Activated CD4-positive, alpha-beta T cell treated with anti-CD3 and anti-CD28 coated beads, Interleukin-2, amount 50 U/mL, for 16 hours (primary cell): ENCODE measurements around the gene TTBK2.
"Not testable (repeated sequence)": the region's sequence is repeated elsewhere in the genome, so short reads cannot be mapped to it uniquely, and the experiment has no call there.

Experiments
- DNase-seq: peaks from one replicate; pipeline ENCODE4 v3.0.0-alpha.2; 2020

TTBK2 gene

DNA sequence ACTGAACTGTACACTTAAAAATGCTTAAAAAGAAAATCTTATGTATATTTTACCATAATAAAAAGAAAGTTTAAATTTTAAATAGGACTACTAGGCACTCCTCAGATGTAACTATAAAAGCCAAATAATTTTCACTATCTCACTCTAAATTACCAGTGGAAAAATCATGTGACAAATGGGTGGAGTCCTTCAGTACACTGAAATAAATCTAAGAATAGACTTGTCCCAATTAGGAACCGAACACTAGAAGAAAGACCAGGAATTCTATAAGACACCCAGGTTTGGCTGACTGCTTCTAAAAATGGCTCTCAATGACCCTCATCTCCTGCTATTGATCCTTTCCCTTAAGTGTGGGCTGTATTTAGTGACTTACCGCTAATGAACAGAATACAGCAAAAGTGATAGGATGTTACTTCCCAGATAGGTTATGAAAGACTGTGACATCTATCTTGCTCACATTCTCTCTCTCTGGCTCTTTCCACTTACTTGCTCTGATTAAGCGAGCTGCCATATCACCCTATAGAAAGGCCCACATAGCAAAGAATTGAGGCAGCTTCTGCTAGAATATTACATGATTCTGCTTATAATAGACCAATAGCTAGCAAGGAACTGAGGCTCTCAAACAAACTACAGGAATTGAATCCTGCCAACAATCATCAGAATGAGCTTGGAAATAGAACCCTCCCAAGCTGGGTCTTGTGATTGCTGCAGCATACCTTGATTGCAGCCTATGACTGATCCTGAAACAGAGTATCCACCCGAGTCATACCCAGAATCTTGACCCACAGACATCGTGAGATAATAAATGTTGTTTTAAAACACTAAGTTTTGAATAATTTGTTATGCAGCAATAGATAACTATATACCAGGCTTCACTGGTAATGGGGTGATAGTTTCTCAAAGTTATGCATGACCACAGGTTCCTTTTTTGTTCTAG is 16.9 kb downstream of the TTBK2 start:
- DNase-seq, result no peak

- not testable (repeated sequence) for DNase-seq
Observed at GRCh38 chr15:42893911-42894310, 26.7 kb downstream of the TTBK2 start.

GRCh38 chr15:42891569-42891968 is 29.0 kb downstream of the TTBK2 start:
- no peak for DNase-seq

DNA sequence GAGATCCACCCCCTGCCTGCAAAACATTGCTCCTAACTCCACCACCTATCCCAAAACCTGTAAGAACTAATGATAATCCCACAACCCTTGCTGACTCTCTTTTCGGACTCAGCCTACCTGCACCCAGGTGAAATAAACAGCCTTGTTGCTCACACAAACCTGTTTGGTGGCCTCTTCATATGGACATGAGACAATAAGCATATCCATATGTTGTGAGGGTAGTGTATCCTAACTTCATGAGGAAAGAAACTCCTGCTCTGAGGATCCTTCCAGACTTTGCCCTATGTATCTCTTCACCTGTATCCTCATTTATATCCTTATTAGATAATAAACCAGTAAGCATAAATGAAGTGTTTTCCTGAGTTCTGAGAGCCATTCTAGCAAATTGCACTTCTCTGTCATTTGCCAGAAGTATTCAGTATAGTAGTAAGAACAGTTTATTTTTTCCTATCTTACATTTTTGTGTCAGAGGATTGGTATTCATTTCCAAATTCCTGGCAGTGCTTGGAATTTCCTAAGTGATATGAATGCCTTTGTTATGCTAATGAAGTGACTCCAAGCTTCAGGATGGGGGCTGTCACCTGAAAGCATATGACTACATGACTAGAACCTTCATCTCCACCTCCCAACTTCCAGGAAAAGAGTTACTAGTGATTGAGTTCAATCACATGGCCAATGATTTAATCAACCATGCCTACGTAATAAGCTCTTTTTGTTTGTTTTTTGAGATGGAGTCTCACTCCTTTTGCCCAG is 30.2 kb downstream of the TTBK2 start:
- DNase-seq, result no peak

GRCh38 chr15:42887384-42887783 is 33.2 kb downstream of the TTBK2 start:
- DNase-seq, result not testable (repeated sequence)

DNA sequence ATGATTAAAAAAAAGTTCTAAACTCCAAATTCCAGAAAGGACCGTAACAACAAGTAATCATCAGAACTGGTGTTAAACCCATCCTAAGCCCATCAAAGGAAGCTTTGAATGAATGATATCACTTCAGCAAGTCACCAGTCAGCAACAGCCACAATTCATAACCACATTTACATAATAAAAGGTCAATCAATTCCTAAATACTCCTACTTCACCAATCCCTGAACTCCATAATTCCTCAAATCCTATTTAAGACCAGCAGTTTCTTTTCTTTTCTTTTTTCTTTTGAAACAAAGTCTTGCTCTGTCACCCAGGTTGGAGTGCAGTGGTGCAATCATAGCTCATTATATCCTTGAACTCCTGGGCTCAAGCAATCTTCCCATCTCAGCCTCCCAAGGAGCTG is 40.5 kb downstream of the TTBK2 start:
- no peak for DNase-seq

DNA sequence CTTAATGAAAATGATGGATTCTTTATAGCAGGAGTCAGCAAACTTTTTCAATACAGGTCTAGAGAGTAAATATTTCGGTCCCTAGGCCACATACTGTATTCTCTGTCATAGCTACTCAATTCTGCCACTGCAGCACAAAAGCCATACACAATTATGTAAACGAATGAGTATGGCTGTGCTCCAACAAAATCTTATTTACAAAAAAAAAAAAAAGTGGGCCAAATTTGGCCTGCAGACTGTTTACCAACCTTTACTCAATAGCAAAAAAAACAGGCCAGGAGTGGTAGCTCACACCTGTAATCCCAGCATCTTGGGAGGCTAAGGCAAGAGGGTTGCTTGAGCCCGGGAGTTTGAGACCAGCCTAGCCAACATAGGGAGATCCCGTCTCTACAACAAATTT is 41.1 kb downstream of the TTBK2 start:
- DNase-seq, result no peak

DNA sequence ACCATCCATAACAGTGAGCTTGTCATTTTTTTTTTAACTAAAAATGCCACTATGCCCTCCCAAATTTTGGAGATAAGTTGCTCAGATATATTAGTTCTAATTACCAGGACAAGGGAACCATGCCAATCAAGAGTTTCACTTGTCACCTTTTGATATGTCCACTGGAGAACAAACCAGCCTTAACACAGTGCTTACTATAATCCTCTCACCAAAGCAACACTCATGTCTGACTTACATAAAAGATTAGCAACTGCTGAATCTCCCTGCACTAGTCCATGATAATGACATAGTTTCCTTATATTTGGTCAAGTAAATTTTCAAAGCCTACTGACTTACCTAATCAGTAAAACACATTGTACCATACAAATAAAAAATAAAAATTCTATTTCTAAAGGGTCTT is 44.4 kb downstream of the TTBK2 start:
- DNase-seq, result no peak

DNA sequence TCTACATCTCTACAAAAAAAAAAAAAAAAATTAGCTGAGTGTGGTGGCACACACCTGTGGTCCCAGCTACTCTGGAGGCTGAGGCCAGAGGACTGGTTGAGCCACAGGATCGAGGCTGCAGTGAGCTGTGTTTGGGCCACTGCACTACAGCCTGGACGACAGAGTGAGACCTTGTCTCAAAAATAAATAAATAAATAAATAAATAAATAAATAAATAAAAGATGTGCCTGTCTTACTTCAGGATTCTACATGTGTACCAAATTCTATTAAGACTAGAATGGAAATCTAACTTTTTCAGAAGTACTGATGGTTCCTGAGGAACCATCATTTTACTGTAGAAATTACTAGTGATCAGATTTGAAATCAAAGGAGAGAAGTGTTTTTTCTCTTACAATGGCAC is 51.9 kb downstream of the TTBK2 start:
- no peak for DNase-seq

DNA sequence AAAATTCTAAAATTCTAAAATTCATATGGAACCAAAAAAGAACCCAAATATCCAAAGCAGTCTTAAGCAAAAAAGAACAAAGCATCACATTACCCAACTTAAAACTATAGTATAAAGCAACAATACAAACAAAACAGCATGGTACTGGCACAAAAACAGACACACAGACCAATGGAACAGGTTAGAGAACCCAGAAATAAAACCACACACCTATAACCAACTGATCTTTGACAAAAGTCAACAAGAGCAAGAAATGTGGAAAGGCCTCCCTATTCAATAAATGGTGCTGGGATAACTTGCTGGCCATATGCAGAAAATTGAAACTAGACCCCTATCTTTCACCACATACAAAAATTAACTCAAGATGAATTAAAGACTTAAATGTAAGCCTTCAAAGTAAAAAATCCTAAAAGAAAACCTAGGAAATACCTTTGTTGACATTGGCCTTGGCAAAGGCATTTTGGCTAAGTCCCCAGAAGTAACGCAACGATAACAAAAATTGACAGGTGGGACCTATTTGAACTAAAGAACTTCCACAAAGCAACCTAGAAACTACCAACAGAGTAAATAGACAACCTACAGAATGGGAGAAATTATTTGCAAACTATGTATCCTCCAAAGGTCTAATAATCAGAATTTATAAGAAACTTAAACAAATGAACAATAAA is 56.9 kb downstream of the TTBK2 start:
- DNase-seq, result no peak

GRCh38 chr15:42858999-42859789 is 61.4 kb downstream of the TTBK2 start:
- no peak for DNase-seq

- DNase-seq, result no peak
Observed at GRCh38 chr15:42858540-42858939, 62.0 kb downstream of the TTBK2 start.

DNA sequence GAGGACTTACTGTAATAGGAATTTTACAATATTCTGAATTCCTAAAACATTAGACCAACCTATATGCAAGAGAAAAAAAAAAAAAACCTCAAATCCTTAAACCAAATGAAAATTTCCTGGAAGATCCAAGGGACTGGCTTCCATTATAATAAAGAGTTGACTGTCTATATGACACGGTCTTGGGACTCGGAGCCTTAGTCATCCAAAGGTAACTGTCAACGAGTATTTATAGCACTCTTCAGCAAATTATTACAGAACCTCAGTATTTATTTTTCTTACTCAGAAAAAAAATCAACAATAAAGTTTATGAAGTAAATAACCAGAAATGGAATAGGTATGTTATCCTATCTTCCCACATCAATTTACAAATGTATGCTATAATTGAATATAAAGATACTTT is 66.0 kb downstream of the TTBK2 start:
- DNase-seq, result no peak

DNA sequence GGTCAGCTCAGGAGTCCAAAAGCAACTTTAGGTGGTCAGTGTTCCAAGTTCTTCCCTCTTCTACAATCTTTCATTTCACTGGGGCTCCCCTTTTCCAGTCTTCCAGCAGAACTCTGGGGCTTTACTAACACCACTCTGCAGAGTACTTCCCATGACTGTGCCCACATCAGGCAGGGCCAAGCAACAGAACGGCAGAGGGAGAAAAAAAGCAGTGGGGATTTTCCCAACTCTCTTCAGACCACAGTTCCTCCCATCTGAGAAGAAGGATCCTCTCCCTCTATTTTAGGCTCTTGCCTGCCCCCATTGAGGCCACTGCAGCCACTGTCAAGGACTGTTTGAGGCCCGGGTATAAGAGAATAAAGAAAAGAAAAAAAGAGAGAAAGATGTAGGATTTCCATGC is 70.7 kb downstream of the TTBK2 start:
- DNase-seq, result no peak

DNA sequence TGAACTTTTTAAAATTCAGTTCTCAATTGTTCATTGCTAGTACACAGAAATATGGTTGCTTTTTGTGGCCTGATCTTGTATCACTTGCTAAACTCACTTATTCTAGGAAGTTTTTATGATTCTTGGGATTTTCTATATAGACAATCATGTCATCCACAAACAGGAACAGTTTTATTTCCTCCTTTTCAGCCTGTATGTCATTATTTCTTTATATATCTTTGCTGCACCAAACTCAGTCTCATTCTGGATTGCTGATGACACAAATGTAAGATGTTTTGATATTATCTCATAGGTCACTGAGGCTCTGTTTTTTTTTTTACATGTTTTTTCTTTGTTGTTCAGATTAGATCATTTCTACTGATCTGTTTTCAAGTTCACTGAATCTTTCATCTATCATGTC is 71.7 kb downstream of the TTBK2 start:
- DNase-seq, result no peak

- no peak for DNase-seq
Observed at GRCh38 chr15:42846647-42847046, 73.9 kb downstream of the TTBK2 start.

DNA sequence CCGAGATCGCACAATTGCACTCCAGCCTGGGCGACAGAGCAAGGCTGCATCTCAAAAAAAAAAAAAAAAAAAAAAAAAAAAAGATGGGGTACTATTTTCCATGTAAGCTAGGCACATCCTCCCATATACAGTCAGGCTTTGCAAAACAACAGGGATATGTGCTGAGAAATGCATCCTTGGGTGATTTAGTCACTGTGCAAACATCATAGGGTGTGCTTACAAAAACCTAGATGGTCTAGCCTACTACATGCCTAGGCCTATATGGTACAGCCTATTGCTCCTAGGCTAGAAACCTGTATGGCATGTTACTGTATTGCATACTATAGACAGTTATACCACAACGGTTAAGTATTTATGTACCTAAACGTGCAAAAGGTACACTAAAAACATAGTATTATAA is 75.0 kb downstream of the TTBK2 start:
- DNase-seq, result no peak

DNA sequence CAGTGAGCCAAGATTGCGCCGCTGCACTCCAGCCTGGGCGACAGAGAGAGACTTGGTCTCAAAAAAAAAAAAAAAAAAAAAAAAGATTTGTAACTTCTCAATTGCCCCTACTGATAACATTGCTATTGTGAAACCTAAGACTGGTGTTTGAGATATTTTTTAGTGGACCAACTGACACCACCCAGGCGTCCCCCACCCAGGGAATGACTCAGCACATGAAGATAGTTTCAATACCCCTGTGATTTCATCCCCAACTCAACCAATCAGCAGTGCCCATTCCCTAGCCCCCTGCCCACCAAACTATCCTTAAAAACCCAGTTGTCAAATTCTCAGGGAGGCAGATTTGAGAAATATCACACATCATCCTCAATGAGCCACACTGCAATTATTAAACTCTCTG is 76.9 kb downstream of the TTBK2 start:
- no peak for DNase-seq

GRCh38 chr15:42836251-42836650 is 84.3 kb downstream of the TTBK2 start:
- no peak for DNase-seq

DNA sequence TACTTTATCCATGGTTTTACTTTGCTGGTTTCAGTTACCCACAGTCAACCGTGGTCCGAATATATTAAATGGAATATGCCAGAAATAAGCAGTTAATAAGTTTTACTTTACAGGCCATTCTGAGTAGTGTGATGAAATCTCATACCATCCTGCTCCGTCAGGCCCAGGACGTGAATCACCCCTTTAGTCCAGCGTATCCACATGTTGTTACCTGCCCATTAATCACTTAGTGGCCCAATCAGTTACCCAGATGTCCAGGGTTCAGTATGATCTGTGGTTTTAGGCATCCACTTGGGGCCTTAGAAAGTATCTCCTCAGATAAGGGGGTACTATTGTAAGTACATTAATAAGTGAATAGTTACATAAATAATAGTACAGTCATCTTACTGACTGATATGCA is 88.0 kb downstream of the TTBK2 start:
- no peak for DNase-seq

DNA sequence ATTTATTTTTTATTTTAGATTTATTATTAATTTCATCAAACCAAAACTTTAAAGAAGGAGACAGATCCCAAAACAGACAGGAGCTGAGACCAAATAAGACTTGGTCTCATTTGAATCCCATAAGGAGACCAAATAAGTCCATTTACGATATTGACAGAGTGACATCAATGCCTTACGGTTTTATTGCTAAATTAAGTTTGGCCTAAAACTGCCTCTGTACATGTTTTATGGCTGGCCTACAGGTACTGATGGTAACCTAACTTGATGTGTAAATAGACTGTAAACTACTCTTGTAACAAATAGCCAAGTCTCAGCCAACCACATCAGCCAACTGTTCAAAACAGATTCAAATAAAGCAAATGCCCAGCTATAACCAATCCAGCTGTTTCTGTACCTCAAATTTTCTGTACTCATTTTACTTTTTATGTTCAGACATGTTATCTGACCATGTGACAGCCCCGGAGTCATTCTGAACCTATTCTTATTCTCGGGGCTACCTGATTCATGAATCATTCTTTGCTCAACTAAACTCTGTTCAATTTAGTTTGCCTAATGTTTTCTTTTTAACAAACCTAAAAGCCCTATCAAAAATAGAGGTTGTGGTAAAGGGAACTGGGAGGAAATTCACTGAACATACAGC is 94.2 kb downstream of the TTBK2 start:
- peak; percentile 10 for DNase-seq

DNA sequence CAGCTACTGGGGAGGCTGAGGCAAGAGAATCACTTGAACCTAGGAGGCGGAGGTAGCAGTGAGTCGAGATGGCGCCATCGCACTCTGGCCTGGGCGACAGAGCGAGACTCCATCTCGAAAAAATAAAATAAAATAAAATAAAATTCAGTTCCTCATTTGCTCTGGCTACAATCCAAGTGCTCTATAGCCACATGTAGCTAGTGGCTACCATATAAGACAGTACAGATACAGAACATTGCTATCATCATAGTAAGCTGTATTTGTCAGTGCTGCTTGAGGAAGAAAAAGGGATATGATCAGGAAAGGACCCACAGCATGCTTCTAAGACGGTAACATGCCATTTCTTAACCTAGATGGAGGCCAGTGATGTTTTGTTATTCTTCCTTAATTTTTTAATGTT is 95.0 kb downstream of the TTBK2 start:
- DNase-seq, result no peak
